Measurements from ENCODE around the gene RBKS.
"Not testable (repeated sequence)": the region's sequence is repeated elsewhere in the genome, so short reads cannot be mapped to it uniquely, and the experiment has no call there.

Gene RBKS

GRCh38 chr2:27798948-27799645 lies 91.1 kb downstream of the RBKS start:
- peak; percentile 96 for DNase-seq (ENCODE audit: low spot score)

- no peak for DNase-seq (ENCODE audit: low spot score)
These were observed 91.7 kb downstream of the RBKS start for GRCh38 chr2:27798486-27798885.

- DNase-seq (ENCODE audit: low spot score), result no peak
These were observed 92.3 kb downstream of the RBKS start for GRCh38 chr2:27797841-27798240.

GRCh38 chr2:27796791-27797765 lies 93.1 kb downstream of the RBKS start:
- no peak for DNase-seq (ENCODE audit: low spot score)

- DNase-seq (ENCODE audit: low spot score), result no peak
These were observed 94.3 kb downstream of the RBKS start for GRCh38 chr2:27795868-27796277.

GRCh38 chr2:27795093-27795834 lies 94.9 kb downstream of the RBKS start:
- DNase-seq (ENCODE audit: low spot score), result no peak

GRCh38 chr2:27792759-27793158 lies 97.4 kb downstream of the RBKS start:
- DNase-seq (ENCODE audit: low spot score), result peak; percentile 35

- no peak for DNase-seq (ENCODE audit: low spot score)
These were observed 99.4 kb downstream of the RBKS start for GRCh38 chr2:27790796-27791195.

GRCh38 chr2:27782701-27783100 lies 107.5 kb downstream of the RBKS start:
- DNase-seq (ENCODE audit: low spot score), result no peak

- no peak for DNase-seq (ENCODE audit: low spot score)
These were observed 108.7 kb downstream of the RBKS start for GRCh38 chr2:27781496-27781895.

GRCh38 chr2:27779417-27780055 lies 110.7 kb downstream of the RBKS start:
- no peak for DNase-seq (ENCODE audit: low spot score)

- no peak for DNase-seq (ENCODE audit: low spot score)
These were observed 113.5 kb downstream of the RBKS start for GRCh38 chr2:27776696-27777095.

GRCh38 chr2:27776097-27776496 lies 114.1 kb downstream of the RBKS start:
- DNase-seq (ENCODE audit: low spot score), result no peak

- DNase-seq (ENCODE audit: low spot score), result no peak
These were observed 116.2 kb downstream of the RBKS start for GRCh38 chr2:27773959-27774358.

- DNase-seq (ENCODE audit: low spot score), result no peak
These were observed 117.4 kb downstream of the RBKS start for GRCh38 chr2:27772804-27773203.

GRCh38 chr2:27771548-27772335 lies 118.4 kb downstream of the RBKS start, which contains the start of gene MRPL33:
Gene MRPL33 (plus strand): TSS chr2:27771719. CDS start chr2:27771778, 59 bp downstream.
- peak; percentile 93 for DNase-seq (ENCODE audit: low spot score)

- peak; percentile 29 for DNase-seq (ENCODE audit: low spot score)
These were observed 119.0 kb downstream of the RBKS start for GRCh38 chr2:27771202-27771547.

- no peak for DNase-seq (ENCODE audit: low spot score)
These were observed 123.9 kb downstream of the RBKS start for GRCh38 chr2:27766287-27766661.

- peak; percentile 99 for DNase-seq (ENCODE audit: low spot score)
These were observed 124.4 kb downstream of the RBKS start for GRCh38 chr2:27765621-27766286.

- not testable (repeated sequence) for DNase-seq (ENCODE audit: low spot score)
These were observed 125.7 kb downstream of the RBKS start for GRCh38 chr2:27764526-27764925.

- DNase-seq (ENCODE audit: low spot score), result no peak
These were observed 126.3 kb downstream of the RBKS start for GRCh38 chr2:27763907-27764267.

Measured in SW480 (cell line).